ENCODE results near the gene AP4M1. TPM values are rescaled to one million over a fixed set of nuclear protein-coding genes. Genes with fewer than 3 reads are reported as not detected.

The AP4M1 gene
- total and polyA plus RNA-seq, 10 of the 15 experiments (the other 5 are each of a cell fraction or from before 2014, with no cell fraction given) = 0.77 to 16.1 (median 13.0) TPM

DNA sequence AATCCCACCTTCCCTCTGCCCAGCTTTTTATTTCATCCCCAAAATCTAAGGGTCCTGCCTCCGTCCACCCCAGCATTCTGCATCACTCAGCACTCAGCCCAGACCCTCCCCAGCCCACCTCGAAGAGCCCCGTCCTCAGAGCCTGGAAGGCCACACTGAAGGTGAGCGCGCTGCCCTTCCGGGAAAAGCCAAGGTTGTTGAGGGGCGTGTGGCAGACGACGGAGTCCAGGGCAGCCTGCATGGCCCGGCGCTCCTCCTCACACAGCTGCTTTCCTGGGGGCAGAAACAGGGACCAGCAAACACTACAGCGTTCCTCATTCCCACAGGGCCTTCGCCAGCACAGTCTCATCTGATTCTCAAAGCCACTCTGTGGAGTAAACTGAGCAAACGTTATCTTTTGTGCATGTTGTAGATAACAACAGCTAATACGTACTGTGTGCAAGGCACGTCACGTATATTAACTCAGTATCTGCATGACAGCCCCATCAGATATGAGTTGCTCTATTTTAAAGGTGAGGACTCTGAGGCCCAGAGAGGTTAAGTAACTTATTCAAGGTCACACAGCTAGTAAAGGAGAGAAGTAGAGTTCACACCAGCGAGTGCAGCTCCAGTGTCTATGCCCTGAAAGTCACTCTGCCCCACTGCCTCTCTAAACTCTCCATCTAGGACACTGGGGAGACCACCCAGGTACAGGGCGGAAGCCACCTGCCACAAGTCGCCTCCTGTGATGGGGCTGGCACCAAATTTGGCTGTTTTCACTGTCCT is 54.3 kb downstream of the AP4M1 start:
- DNase-seq (ENCODE audit: low read depth, low spot score) (no peak), ATAC-seq (no peak), FAIRE-seq (no peak)
- Histone ChIP-seq H4K20me1 (ENCODE audit: control insufficient read depth, insufficient read depth) (no peaks in the 10 kb centered on the region), H3K4me1 (ENCODE audit: control insufficient read depth, insufficient read depth, low read length) (peaks cover 13% of the 10 kb centered on the region; the same call in 1 of the 2 replicates), H3K4me3 (no peak overlapping the region), H3K36me3 (ENCODE audit: control insufficient read depth in 2 of 2, insufficient read depth in 2 of 2, low read length in 1 of 2) (peaks cover 0 to 15% of the 10 kb centered on the region in 2 experiments), H3K4me2 (ENCODE audit: control insufficient read depth, insufficient read depth) (no peak overlapping the region), H3K27me3 (replicated peaks in 1 of 2; ENCODE audit: control insufficient read depth in 2 of 2, insufficient read depth in 2 of 2, low read length in 1 of 2) (no peaks in the 10 kb centered on the region), H3K9ac (ENCODE audit: control insufficient read depth, insufficient read depth, low read length) (no peak overlapping the region), H3K9me3 (replicated peaks; ENCODE audit: control insufficient read depth, insufficient read depth, low read length) (no peaks in the 10 kb centered on the region), H3K79me2 (ENCODE audit: control insufficient read depth, insufficient read depth, low read length) (peaks cover 16% of the 10 kb centered on the region), H3K27ac (ENCODE audit: control insufficient read depth, insufficient read depth) (no peak overlapping the region), H2AFZ (ENCODE audit: control insufficient read depth, low read depth, low read length) (no peak overlapping the region)
- RAD21 ChIA-PET (ENCODE audit: unreplicated experiment) = interaction anchor here (1.2 to 1.4 kb wide), 3 partner anchors 12 to 252 kb away, joined by 3 to 5 read pairs (median 4); partner anchors contain the start of gene GAL3ST4
- TF ChIP-seq NR2C1 (IDR thresholded peaks at IDR 0.05) = no peak
- peak; percentile 57 for TF ChIP-seq SMARCA5 (IDR thresholded peaks at IDR 0.05)
- 90% methylated on average over 20 of the region's 20 CpGs for WGBS (ENCODE audit: insufficient coverage, insufficient replicate concordance, low lambda C conversion rate, missing lambda C conversion rate)
- CTCF ChIA-PET = interaction anchor here (1.1 to 2.7 kb wide), 6 partner anchors 8 to 34 kb away, joined by 5 to 9 read pairs (median 6); partner anchors contain the start of gene GAL3ST4
- BruUV-seq (replicated peaks) = no TSS peak
- intact Hi-C loops (cut with micrococcal nuclease; ENCODE audit: unreplicated experiment) (no loop called here), in situ Hi-C loops (cut with MboI) (no loop called here)
- POLR2A ChIA-PET = interaction anchor here (0.5 to 2.3 kb wide), 6 partner anchors 12 to 200 kb away, joined by 3 to 8 read pairs (median 3); partner anchors contain the start of gene GAL3ST4
- SMC1A ChIA-PET (ENCODE audit: uncharacterized antibody, unreplicated experiment) = interaction anchor here (1.2 to 1.3 kb wide), 2 partner anchors 29 to 34 kb away, joined by 3 to 4 read pairs; no protein-coding TSS in a partner anchor

DNA sequence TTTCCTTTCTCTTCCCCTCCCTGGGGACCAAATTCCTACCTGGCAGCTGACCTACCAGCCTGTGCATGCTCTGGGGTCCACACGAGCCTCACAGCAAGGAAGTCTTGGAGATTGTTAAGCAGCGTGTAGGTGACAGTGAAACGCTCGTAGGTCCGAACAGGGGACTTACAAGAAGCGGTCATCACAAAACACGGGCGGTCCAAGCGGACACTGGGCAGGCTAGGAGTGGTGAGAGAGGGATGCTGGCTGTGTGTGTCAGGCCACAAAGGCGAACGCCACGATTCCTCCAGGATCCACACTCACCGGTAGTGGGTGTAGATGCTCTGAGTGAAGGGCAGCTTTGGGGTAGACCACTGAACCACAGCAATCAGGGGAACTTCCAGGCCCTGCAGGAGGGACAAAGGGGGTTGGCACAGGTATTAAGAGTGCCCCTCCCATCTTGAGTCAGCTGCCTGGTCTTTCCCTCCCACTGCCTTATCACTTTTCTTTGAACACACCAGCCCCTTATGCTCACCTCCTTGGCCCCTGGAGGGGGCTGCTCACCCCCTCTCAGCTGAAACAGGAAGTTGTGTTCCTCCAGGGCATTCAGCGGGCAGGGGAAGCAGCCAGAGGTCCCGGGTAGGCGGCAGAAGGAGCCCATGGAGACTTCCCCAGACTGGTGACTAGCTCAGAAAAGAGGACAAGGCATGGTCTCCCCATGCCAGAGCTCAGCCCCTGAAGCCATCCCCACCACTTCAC is 55.1 kb downstream of the AP4M1 start:
- ChIA-PET SMC1A (ENCODE audit: uncharacterized antibody, unreplicated experiment) (interaction anchor here (1.0 to 1.3 kb wide), 4 partner anchors 28 to 54 kb away, joined by 3 to 4 read pairs (median 3); no protein-coding TSS in a partner anchor), CTCF (interaction anchor here (1.0 to 2.7 kb wide), 10 partner anchors 8 to 72 kb away, joined by 3 to 9 read pairs (median 5); partner anchors contain the start of genes GAL3ST4 and LAMTOR4), RAD21 (ENCODE audit: unreplicated experiment) (interaction anchor here (0.7 to 1.4 kb wide), 4 partner anchors 11 to 251 kb away, joined by 3 to 5 read pairs (median 4); partner anchors contain the start of gene GAL3ST4), POLR2A (interaction anchor here (0.5 to 3.7 kb wide), 6 partner anchors 8 to 538 kb away, joined by 3 to 28 read pairs (median 4); partner anchors contain the start of genes AP4M1, GAL3ST4, LAMTOR4 and MCM7)
- DNase-seq (ENCODE audit: low read depth, low spot score) (no peak), ATAC-seq (peak; percentile 60), FAIRE-seq (no peak)
- in situ Hi-C loops (cut with MboI) (no loop called here), intact Hi-C loops (cut with micrococcal nuclease; ENCODE audit: unreplicated experiment) (no loop called here)
- Histone ChIP-seq H3K36me3 (ENCODE audit: control insufficient read depth in 2 of 2, insufficient read depth in 2 of 2, low read length in 1 of 2) (peaks cover 0 to 15% of the 10 kb centered on the region in 2 experiments), H3K79me2 (ENCODE audit: control insufficient read depth, insufficient read depth, low read length) (peaks cover 16% of the 10 kb centered on the region), H3K4me3 (peak overlapping the region; percentile 89; the same call in 1 of the 2 replicates), H3K27ac (ENCODE audit: control insufficient read depth, insufficient read depth) (no peak overlapping the region), H2AFZ (ENCODE audit: control insufficient read depth, low read depth, low read length) (no peak overlapping the region), H3K9ac (ENCODE audit: control insufficient read depth, insufficient read depth, low read length) (no peak overlapping the region; the same call in 1 of the 2 replicates), H3K4me2 (ENCODE audit: control insufficient read depth, insufficient read depth) (peak overlapping the region; percentile 95), H4K20me1 (ENCODE audit: control insufficient read depth, insufficient read depth) (no peaks in the 10 kb centered on the region), H3K27me3 (replicated peaks in 1 of 2; ENCODE audit: control insufficient read depth in 2 of 2, insufficient read depth in 2 of 2, low read length in 1 of 2) (no peaks in the 10 kb centered on the region), H3K9me3 (replicated peaks; ENCODE audit: control insufficient read depth, insufficient read depth, low read length) (no peaks in the 10 kb centered on the region), H3K4me1 (ENCODE audit: control insufficient read depth, insufficient read depth, low read length) (peaks cover 13% of the 10 kb centered on the region; the same call in 1 of the 2 replicates)
- WGBS (ENCODE audit: insufficient coverage, insufficient replicate concordance, low lambda C conversion rate, missing lambda C conversion rate) = 62% methylated on average over 16 of the region's 16 CpGs
- BruUV-seq (replicated peaks) = no TSS peak
- TF ChIP-seq BACH1 (IDR thresholded peaks at IDR 0.05; ENCODE audit: borderline replicate concordance) = no peak
- TF ChIP-seq, protein P1, sequence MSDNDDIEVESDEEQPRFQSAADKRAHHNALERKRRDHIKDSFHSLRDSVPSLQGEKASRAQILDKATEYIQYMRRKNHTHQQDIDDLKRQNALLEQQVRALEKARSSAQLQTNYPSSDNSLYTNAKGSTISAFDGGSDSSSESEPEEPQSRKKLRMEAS (IDR thresholded peaks at IDR 0.05; ENCODE audit: low read depth, low read length) = no peak
- TF ChIP-seq, protein P2, sequence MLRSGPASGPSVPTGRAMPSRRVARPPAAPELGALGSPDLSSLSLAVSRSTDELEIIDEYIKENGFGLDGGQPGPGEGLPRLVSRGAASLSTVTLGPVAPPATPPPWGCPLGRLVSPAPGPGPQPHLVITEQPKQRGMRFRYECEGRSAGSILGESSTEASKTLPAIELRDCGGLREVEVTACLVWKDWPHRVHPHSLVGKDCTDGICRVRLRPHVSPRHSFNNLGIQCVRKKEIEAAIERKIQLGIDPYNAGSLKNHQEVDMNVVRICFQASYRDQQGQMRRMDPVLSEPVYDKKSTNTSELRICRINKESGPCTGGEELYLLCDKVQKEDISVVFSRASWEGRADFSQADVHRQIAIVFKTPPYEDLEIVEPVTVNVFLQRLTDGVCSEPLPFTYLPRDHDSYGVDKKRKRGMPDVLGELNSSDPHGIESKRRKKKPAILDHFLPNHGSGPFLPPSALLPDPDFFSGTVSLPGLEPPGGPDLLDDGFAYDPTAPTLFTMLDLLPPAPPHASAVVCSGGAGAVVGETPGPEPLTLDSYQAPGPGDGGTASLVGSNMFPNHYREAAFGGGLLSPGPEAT (IDR thresholded peaks at IDR 0.05; ENCODE audit: low read depth) = no peak
- TF ChIP-seq, protein P3, sequence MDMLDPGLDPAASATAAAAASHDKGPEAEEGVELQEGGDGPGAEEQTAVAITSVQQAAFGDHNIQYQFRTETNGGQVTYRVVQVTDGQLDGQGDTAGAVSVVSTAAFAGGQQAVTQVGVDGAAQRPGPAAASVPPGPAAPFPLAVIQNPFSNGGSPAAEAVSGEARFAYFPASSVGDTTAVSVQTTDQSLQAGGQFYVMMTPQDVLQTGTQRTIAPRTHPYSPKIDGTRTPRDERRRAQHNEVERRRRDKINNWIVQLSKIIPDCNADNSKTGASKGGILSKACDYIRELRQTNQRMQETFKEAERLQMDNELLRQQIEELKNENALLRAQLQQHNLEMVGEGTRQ (IDR thresholded peaks at IDR 0.05; ENCODE audit: borderline replicate concordance, low read depth, low read length) = no peak
- TF ChIP-seq EZH2 (IDR thresholded peaks at IDR 0.05; ENCODE audit: borderline replicate concordance, control insufficient read depth, low read depth, low read length) = no peak
- TF ChIP-seq, protein P4, sequence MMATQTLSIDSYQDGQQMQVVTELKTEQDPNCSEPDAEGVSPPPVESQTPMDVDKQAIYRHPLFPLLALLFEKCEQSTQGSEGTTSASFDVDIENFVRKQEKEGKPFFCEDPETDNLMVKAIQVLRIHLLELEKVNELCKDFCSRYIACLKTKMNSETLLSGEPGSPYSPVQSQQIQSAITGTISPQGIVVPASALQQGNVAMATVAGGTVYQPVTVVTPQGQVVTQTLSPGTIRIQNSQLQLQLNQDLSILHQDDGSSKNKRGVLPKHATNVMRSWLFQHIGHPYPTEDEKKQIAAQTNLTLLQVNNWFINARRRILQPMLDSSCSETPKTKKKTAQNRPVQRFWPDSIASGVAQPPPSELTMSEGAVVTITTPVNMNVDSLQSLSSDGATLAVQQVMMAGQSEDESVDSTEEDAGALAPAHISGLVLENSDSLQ (IDR thresholded peaks at IDR 0.05) = 0 out of 2 replicates have a peak, but pooled peaks have one; percentile 35
